Mammary epithelial cell (primary cell): ENCODE results near the gene CDRT4.

Source experiments
- CTCF ChIP-seq, 2 donors: IDR thresholded peaks in 1 of 2; conservative IDR thresholded peaks in 1 of 2; 2 replicates each; pipeline ENCODE4 v1.5.1; 2011 to 2012; ENCODE audit warnings: inconsistent platforms in 2 of 2, low read length in 2 of 2, mild to moderate bottlenecking in 2 of 2, control low read depth in 1 of 2, low read depth in 1 of 2; ENCODE audit not compliant: insufficient read depth in 1 of 2; ENCODE audit errors: extremely low read depth in 1 of 2
- EZH2 ChIP-seq: IDR thresholded peaks from 2 replicates; pipeline ENCODE4 v1.6.1; 2012; ENCODE audit warnings: low read length, inconsistent platforms, borderline replicate concordance

GRCh38 chr17:15485045-15485444, 17.6 kb upstream of the CDRT4 start:
- TF ChIP-seq CTCF (conservative IDR thresholded peaks at IDR 0.05 in 1 of 2, IDR thresholded peaks at IDR 0.05 in 1 of 2; ENCODE audit: extremely low read depth in 1 of 2, insufficient read depth in 1 of 2, low read depth in 1 of 2, low read length in 2 of 2) (no peak), EZH2 (no peak)
